ENCODE measurements around the gene CEP126.

CEP126 gene

DNA sequence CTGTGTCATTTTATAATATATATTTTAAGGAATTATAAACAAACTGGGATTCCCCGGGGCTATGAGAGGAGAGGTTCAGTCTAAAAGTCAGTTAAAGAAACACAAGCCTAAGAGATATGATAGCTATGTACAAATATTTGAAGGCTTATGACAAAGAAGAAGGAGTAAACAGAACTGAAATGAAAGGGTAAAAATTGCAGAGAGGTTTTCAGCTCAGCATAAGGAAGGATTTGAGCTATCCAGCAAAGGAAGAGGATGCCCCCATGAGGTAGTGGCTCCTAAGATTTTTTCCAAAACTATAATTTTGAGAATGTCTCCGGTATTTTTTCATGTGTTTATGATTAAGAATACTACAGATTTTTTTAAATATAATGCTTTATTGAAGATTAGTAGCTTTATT is 59.4 kb downstream of the CEP126 start:
- TF ChIP-seq GATA3 (IDR thresholded peaks at IDR 0.05; ENCODE audit: low read depth, low read length) = no peak
- no peak for TF ChIP-seq GATA2 (IDR thresholded peaks at IDR 0.05; ENCODE audit: low read depth, low read length)

DNA sequence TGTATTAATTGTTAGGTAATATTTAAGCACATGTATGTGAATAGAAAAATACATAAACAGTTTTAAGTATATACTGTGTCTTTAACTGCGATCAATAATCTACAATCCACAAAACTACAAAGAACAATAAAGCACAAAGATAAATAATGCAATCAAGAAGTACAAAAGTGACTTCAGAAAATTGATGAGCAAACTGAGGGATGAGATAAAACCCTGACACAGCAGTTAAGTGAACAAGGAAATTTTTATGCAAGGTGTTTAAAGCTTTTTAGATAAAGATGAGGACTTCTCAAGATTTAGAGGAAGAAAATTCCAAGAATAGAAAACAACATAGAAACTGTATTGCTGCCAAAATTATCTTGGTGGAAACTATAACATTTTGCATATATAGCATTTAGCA is 60.0 kb downstream of the CEP126 start:
- TF ChIP-seq GATA3 (IDR thresholded peaks at IDR 0.05; ENCODE audit: low read depth, low read length) (no peak), GATA2 (IDR thresholded peaks at IDR 0.05; ENCODE audit: low read depth, low read length) (no peak)

DNA sequence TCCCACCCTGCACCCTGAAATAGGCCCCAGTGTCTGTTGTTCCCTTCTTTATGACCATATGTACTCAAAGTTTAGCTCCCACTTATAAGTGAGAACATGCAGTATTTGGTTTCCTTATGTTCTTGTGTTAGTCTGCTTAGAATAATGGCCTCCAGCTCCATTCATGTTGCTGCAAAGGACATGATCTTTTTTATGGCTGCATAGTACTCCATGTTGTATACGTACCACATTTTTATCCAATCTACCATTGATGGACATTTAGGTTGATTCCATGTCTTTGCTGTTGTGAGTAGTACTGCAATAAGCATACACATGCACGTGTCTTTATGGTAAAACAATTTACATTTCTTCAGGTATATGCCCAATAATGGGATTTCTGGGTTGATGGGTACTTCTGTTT is 60.9 kb downstream of the CEP126 start:
- TF ChIP-seq GATA2 (IDR thresholded peaks at IDR 0.05; ENCODE audit: low read depth, low read length) = no peak
- TF ChIP-seq GATA3 (IDR thresholded peaks at IDR 0.05; ENCODE audit: low read depth, low read length) = no peak

DNA sequence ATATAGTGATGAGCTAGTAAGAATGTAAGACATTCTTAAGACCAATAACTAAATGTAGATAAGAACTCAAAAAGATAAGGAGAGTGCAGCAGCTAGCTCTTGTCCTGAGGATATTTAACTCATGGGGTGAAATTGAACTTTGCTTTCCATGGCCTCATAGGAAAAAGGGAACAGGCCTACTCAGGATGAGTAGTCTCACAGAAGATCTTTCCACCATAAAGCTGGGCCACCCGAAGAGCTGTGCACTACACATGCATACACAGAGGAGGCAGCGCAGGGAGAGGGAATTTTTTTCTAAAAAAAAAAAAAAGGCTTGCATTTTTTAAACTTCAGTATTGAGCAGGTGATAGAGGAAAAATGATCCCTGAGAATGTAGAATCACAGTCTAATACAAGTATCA is 72.6 kb downstream of the CEP126 start:
- no peak for TF ChIP-seq GATA3 (IDR thresholded peaks at IDR 0.05; ENCODE audit: low read depth, low read length)
- TF ChIP-seq GATA2 (IDR thresholded peaks at IDR 0.05; ENCODE audit: low read depth, low read length) = no peak

DNA sequence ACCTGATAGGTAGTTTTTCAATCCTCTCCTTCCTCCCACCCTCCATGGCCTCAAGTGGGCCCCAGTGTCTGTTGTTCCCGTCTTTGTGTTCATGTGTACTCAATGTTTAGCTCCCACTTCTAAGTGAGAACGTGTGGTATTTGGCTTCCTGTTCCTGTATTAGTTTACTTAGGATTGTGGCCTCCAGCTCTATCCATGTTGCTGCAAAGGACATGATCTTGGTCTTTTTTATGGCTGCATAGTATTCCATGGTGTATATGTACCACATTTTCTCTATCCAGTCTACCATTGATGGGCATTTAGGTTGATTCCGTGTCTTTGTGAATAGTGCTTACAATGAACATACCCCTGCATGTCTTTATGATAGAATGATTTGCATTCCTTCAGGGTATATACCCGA is 78.4 kb downstream of the CEP126 start:
- TF ChIP-seq GATA2 (IDR thresholded peaks at IDR 0.05; ENCODE audit: low read depth, low read length) = no peak
- TF ChIP-seq GATA3 (IDR thresholded peaks at IDR 0.05; ENCODE audit: low read depth, low read length) = no peak

DNA sequence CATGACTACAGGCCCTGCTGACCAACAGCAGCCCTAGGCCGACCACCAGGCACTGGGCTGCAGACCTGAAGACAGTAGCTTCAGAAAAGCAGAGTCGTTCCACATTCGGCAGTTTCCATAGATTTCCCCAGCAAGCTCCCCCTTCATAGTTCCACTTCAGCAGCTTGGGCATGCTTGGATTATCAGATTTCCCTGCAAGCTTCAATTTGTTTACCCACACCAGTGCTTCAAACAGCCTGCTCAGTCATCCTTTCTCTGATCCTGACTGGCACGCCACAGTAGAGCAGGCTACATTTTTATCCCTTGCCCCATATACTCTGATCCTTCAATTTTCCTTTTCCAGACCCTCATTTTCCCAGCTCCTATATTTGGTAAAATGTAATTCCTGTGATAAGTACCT is 81.3 kb downstream of the CEP126 start:
- no peak for TF ChIP-seq GATA3 (IDR thresholded peaks at IDR 0.05; ENCODE audit: low read depth, low read length)
- no peak for TF ChIP-seq GATA2 (IDR thresholded peaks at IDR 0.05; ENCODE audit: low read depth, low read length)

DNA sequence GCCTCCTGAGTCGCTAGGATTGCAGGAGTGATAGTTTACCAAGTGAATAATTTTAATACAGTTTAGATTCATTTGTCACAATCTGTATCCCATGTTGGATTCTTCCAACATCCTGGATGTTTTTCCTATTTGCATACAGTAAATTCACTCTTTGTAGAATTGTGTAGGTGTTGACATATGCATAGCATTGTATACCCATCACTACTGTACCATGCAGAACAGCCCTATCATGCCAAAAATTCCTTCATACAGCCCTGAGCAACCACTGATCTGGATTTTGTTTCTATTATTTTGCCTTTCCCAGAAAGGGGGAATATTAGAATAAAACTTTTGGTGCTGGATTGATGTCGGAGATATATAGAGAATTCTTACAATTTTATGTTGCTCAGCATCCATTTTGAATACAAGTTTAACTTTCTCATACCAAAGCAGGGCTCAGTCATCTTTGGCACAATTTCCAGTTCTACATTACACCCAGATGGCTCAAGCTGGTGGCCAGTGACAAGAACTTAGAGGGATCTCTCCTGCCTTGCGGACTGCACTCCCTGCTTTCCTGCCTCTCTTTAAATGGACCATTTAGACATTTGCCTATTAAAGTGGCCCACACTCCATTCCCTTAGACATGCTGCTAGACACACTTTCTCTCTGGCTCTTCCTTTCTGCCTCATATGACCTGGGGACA is 87.0 kb downstream of the CEP126 start:
- no peak for TF ChIP-seq GATA2 (IDR thresholded peaks at IDR 0.05; ENCODE audit: low read depth, low read length)
- TF ChIP-seq GATA3 (IDR thresholded peaks at IDR 0.05; ENCODE audit: low read depth, low read length) = no peak

DNA sequence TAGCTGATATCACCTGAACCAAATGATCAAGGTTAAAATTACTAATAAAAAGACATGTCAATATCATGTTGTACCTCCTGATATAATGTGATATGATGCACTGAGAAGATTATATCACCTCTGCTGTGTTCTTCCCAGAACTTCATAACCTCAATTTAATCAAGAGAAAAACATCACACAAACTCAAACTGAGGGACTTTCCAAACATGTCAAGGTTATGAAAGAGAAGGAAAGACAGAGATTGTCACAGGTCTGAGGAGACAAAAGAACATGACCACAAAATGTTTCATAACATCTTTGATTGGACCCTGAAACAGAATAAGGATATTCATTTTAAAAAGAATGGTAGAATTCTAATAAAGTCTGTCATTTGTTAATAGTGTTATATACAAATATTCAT is 89.4 kb downstream of the CEP126 start:
- no peak for TF ChIP-seq GATA3 (IDR thresholded peaks at IDR 0.05; ENCODE audit: low read depth, low read length)
- no peak for TF ChIP-seq GATA2 (IDR thresholded peaks at IDR 0.05; ENCODE audit: low read depth, low read length)

DNA sequence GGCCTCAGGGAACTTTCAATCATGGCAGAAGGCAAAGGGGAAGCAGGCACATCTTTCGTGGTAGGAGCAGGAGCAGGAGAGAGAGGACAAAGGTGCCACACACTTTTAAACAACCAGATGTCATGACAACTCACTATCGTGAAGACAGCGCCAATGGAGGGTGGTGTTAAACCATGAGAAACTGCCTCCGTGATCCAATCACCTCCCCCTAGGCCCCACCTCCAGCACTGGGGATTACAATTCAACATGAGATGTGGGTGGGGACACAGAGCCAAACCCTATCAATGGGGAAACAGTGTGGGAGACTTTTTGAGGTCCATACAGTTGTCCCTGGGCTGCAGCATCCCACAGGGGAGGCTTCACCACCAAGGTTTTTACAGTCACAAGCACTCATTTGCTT is 90.5 kb downstream of the CEP126 start:
- TF ChIP-seq GATA3 (IDR thresholded peaks at IDR 0.05; ENCODE audit: low read depth, low read length) (no peak), GATA2 (IDR thresholded peaks at IDR 0.05; ENCODE audit: low read depth, low read length) (no peak)

DNA sequence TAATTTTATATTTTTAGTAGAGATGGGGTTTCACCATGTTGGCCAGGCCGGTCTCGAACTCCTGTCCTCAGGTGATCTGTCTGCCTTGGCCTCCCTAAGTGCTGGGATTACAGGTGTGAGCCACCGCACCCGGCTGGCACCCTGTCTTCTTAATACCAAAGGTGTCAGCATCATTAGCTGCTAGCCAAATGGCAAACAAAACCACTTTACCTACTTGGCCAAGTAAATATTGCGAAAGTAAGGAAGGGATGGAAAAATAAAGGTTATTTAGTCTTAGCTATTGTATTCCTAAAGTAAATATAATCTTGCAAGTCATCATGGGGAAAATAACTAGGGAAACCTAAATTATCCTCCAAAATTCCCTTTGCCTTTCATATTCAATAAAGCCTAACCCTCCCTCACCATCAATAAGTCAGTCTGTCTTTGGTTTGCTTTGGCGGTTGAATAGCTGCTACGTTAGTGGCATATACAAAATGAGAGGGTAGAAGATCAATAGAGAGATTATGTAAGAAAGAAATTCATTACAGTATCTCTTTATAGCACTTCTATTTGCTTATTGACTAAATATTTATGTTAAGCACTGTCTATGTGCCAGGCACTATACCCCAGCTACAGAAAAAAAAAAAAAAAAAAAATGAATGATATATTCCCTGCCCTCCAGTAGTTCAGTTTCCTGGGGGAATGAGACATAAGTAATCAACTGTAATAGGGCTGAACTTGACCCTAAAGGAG is 92.2 kb downstream of the CEP126 start:
- TF ChIP-seq GATA3 (IDR thresholded peaks at IDR 0.05; ENCODE audit: low read depth, low read length) (no peak), GATA2 (IDR thresholded peaks at IDR 0.05; ENCODE audit: low read depth, low read length) (no peak)

DNA sequence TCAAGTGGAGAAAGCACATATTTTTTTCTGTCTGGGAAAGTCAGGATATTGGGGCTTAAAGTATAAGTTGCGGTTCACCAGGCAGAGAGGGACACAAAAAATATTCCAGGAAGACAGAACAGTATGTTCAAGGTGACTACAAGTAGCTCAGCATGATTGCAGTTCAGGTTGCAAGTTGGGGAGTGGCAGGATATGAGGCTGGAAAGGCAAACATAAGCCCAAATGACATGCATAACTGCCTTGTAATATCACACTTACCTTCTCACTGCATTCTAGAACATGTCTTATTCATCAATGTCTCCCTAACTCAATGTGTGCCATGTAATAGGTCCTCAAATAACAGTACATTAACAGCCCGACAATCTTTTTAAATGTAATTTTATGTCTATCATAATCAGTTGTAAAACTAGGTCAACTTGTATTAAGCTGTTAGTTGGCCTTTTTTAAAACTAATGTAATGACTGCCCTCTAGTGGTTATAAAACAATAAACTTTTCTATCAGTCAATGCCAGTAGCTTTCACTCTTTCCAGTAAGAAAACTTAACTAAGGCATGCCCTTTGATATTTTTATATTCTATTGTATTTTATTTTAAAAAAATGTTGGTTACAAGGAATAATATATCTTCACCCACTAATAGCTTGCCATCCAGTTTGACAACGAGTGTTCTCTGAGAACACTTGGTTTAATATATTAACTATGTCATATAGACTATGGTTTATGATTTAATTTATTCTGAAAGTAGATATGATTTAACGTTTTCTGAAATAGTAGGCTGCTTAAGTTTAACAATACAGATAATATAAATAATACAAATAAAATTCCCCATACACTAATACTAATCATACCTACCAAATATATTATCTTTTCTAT is 93.0 kb downstream of the CEP126 start:
- TF ChIP-seq GATA3 (IDR thresholded peaks at IDR 0.05; ENCODE audit: low read depth, low read length) (no peak), GATA2 (IDR thresholded peaks at IDR 0.05; ENCODE audit: low read depth, low read length) (no peak)

DNA sequence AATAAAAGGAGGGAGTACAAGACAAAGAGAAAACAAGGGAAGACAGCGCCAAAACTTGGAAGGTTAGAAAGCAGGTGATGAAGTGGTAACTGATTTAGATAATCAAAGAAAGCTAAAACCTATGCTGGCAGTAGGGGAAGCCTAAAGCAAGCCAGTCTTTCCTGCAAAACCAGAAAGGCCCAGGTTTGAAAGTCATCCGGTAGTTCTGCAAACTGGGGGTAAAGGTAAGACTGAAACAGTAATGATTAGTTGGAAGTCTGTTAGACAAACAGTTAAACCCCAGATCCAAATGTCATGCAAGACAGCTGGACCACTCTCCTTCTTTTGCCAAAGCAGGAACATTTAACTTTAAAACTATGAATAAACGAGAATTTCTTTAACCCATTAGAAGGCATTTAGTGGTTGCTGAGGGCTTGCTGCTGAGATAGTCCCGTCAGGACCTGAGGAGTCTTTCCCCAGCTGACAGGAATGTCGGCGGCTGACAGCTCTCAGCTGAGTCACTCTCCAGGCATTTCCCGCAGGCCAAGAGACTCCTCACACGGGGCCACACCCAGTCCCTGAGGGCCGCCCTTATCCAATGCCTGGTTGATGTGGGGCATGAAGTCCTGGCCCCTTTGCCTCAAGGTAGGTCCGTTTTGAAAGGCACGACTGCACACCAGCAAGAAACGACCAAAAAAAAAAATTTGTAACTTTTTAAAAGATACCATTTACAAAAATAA is 96.1 kb downstream of the CEP126 start:
- no peak for TF ChIP-seq GATA2 (IDR thresholded peaks at IDR 0.05; ENCODE audit: low read depth, low read length)
- TF ChIP-seq GATA3 (IDR thresholded peaks at IDR 0.05; ENCODE audit: low read depth, low read length) = no peak

DNA sequence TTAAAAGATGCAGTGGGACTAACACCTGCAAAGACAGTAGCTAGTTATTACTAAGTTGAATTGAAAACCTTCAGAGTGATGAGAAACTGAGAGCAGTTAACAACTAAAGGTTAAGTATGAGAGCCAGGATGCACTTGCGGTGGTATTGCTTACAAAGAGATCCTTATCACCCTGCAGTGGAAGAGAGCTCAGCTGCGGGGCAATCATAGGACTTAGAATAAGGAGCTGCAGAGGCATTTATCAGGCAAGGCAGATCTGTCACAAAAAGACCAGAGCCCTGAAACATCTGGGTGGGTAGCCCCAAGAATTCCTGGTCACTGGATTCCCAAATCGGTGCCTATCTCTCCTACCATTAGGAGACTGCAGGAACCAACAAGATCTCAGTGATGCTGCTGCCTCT is 98.1 kb downstream of the CEP126 start:
- TF ChIP-seq GATA3 (IDR thresholded peaks at IDR 0.05; ENCODE audit: low read depth, low read length) = no peak
- peak; percentile 45; the same call in 1 of the 2 replicates for TF ChIP-seq GATA2 (IDR thresholded peaks at IDR 0.05; ENCODE audit: low read depth, low read length)

DNA sequence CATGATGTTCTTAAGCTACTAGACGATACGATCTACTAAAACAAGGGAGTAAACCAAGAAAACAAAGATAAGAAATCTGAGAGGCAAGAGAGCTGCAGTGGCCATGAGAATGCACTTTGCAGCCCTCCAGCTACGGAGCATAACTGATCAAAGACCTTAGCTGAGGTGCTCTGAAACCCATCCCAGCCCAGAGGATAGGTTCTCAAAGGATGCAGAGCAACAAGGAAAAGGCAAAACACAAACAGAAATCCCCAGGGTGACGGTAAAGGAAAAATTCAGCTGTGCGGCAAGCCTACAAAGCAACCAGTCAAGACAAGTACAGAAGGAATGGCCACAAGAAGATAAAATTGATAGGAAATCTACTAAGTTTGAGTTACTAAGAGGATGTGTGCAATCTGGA is 99.9 kb downstream of the CEP126 start:
- TF ChIP-seq GATA3 (IDR thresholded peaks at IDR 0.05; ENCODE audit: low read depth, low read length) (no peak), GATA2 (IDR thresholded peaks at IDR 0.05; ENCODE audit: low read depth, low read length) (no peak)
